ENCODE measurements around the gene SORBS1. TPM values are rescaled to one million over a fixed set of nuclear protein-coding genes. Genes with fewer than 3 reads are reported as not detected.

Gene SORBS1
- total and polyA plus RNA-seq, 2 donors (not counting 1 experiment from before 2014, with no cell fraction given), result 0.21 to 1.5 TPM

DNA sequence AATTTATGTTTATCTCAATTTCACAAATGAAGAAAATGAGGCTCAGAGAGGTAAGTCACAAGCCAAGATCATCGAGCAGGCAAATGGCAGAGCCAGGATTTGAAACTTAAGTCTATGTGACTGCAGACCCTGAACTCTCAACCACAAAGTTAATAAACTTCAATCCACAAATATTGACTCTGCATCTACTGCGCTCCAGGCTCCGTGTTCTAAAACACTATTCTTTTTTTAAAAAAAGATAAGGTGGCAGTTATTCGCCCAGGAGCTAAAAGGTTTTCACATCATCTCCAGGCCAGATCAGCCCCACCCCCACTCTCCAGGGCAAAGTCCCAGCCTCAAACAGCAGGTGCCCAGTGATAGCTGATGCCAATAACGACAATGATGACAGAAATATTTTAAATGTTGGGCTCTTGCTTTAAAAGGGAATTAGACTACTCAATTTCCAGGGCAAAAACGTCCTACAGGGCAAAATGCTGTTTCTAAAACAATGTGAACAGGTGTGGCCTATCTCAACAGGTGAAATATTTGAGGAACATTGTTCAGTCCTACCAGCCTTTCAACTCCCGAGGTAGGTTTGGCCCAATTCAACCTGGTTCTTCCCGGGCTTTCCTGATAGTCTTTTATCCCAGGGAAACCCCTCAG lies 85.2 kb downstream of the SORBS1 start:
- no peak overlapping the region for H3K4me3 ChIP-seq (ENCODE audit: control extremely low read depth in 1 of 5, extremely low read depth in 1 of 5, insufficient read depth in 1 of 5, low read depth in 2 of 5, low read length in 4 of 5)
- no peak overlapping the region for H3K4me2 ChIP-seq (replicated peaks; ENCODE audit: low read depth, low read length, poor library complexity, severe bottlenecking)
- no peak overlapping the region for H3K4me3 Mint-ChIP-seq
- ChIA-PET CTCF (interaction anchor here (0.6 kb wide), 1 partner anchor 10 kb away, joined by 4 read pairs; no protein-coding TSS in a partner anchor), POLR2A (no interaction called here)
- H3K27me3 Mint-ChIP-seq, result peaks cover 3% of the 10 kb centered on the region
- no peaks in the 10 kb centered on the region for H3K79me2 ChIP-seq (ENCODE audit: control insufficient read depth, insufficient read depth, low read length)
- ATAC-seq (ENCODE audit: low read depth) (no peak), DNase-seq (no peak)
- no peak overlapping the region for H3K27ac Mint-ChIP-seq
- no peaks in the 10 kb centered on the region for H4K20me1 ChIP-seq (ENCODE audit: control insufficient read depth, insufficient read depth, low read length, poor library complexity, severe bottlenecking)
- H3K9me3 Mint-ChIP-seq (ENCODE audit: insufficient read depth), result no peaks in the 10 kb centered on the region
- no peaks in the 10 kb centered on the region for H3K9me3 ChIP-seq (ENCODE audit: control extremely low read depth in 1 of 3, control insufficient read depth in 2 of 3, insufficient read depth in 1 of 3, low read length in 2 of 3)
- H3K4me1 Mint-ChIP-seq, result no peaks in the 10 kb centered on the region
- WGBS (ENCODE audit: insufficient coverage), result 87% methylated on average over 4 of the region's 8 CpGs
- intact Hi-C loops (cut with micrococcal nuclease), result no loop called here
- no peak overlapping the region for H2AFZ ChIP-seq (ENCODE audit: insufficient read depth, low read depth, low read length, poor library complexity, severe bottlenecking)
- no peaks in the 10 kb centered on the region for H3K36me3 ChIP-seq (replicated peaks in 1 of 2; ENCODE audit: control extremely low read depth in 1 of 2, control insufficient read depth in 1 of 2, extremely low read depth in 1 of 2, insufficient read depth in 2 of 2, low read length in 1 of 2)
- TF ChIP-seq EZH2 (IDR thresholded peaks at IDR 0.05; ENCODE audit: borderline replicate concordance, insufficient read depth, low read depth, low read length, poor library complexity, severe bottlenecking), result no peak
- TF ChIP-seq, protein P1, sequence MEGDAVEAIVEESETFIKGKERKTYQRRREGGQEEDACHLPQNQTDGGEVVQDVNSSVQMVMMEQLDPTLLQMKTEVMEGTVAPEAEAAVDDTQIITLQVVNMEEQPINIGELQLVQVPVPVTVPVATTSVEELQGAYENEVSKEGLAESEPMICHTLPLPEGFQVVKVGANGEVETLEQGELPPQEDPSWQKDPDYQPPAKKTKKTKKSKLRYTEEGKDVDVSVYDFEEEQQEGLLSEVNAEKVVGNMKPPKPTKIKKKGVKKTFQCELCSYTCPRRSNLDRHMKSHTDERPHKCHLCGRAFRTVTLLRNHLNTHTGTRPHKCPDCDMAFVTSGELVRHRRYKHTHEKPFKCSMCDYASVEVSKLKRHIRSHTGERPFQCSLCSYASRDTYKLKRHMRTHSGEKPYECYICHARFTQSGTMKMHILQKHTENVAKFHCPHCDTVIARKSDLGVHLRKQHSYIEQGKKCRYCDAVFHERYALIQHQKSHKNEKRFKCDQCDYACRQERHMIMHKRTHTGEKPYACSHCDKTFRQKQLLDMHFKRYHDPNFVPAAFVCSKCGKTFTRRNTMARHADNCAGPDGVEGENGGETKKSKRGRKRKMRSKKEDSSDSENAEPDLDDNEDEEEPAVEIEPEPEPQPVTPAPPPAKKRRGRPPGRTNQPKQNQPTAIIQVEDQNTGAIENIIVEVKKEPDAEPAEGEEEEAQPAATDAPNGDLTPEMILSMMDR (IDR thresholded peaks at IDR 0.05), result no peak
- no peaks in the 10 kb centered on the region for H3K4me1 ChIP-seq (ENCODE audit: control insufficient read depth in 2 of 2, insufficient read depth in 2 of 2, low read length in 2 of 2)
- peaks cover 0 to 6% (median 1%) of the 10 kb centered on the region in 4 experiments for H3K27me3 ChIP-seq (replicated peaks in 1 of 4; ENCODE audit: control extremely low read depth in 1 of 4, control insufficient read depth in 3 of 4, insufficient read depth in 4 of 4, low read length in 3 of 4)
- H3K27ac ChIP-seq (ENCODE audit: low read length in 2 of 2), result no peak overlapping the region
- H3K9ac ChIP-seq (ENCODE audit: low read length), result no peak overlapping the region

GRCh38 chr10:95475003-95475383 lies 86.2 kb downstream of the SORBS1 start:
- H3K4me3 Mint-ChIP-seq, result no peak overlapping the region
- Histone ChIP-seq H3K36me3 (replicated peaks in 1 of 2; ENCODE audit: control extremely low read depth in 1 of 2, control insufficient read depth in 1 of 2, extremely low read depth in 1 of 2, insufficient read depth in 2 of 2, low read length in 1 of 2) (no peaks in the 10 kb centered on the region), H3K4me2 (replicated peaks; ENCODE audit: low read depth, low read length, poor library complexity, severe bottlenecking) (no peak overlapping the region), H2AFZ (ENCODE audit: insufficient read depth, low read depth, low read length, poor library complexity, severe bottlenecking) (no peak overlapping the region), H3K4me1 (ENCODE audit: control insufficient read depth in 2 of 2, insufficient read depth in 2 of 2, low read length in 2 of 2) (no peaks in the 10 kb centered on the region), H3K9me3 (ENCODE audit: control extremely low read depth in 1 of 3, control insufficient read depth in 2 of 3, insufficient read depth in 1 of 3, low read length in 2 of 3) (no peaks in the 10 kb centered on the region), H3K9ac (ENCODE audit: low read length) (no peak overlapping the region), H3K4me3 (ENCODE audit: control extremely low read depth in 1 of 5, extremely low read depth in 1 of 5, insufficient read depth in 1 of 5, low read depth in 2 of 5, low read length in 4 of 5) (no peak overlapping the region), H3K27me3 (replicated peaks in 1 of 4; ENCODE audit: control extremely low read depth in 1 of 4, control insufficient read depth in 3 of 4, insufficient read depth in 4 of 4, low read length in 3 of 4) (peaks cover 0 to 3% (median 0%) of the 10 kb centered on the region in 4 experiments), H4K20me1 (ENCODE audit: control insufficient read depth, insufficient read depth, low read length, poor library complexity, severe bottlenecking) (no peaks in the 10 kb centered on the region), H3K79me2 (ENCODE audit: control insufficient read depth, insufficient read depth, low read length) (no peaks in the 10 kb centered on the region), H3K27ac (ENCODE audit: low read length in 2 of 2) (no peak overlapping the region)
- TF ChIP-seq, protein P1 (IDR thresholded peaks at IDR 0.05), result no peak
- TF ChIP-seq EZH2 (IDR thresholded peaks at IDR 0.05; ENCODE audit: borderline replicate concordance, insufficient read depth, low read depth, low read length, poor library complexity, severe bottlenecking), result no peak
- no peaks in the 10 kb centered on the region for H3K4me1 Mint-ChIP-seq
- no CpG with 5 or more reads among the region's 1 CpG for WGBS (ENCODE audit: insufficient coverage)
- no peak overlapping the region for H3K27ac Mint-ChIP-seq
- intact Hi-C loops (cut with micrococcal nuclease), result no loop called here
- no peaks in the 10 kb centered on the region for H3K9me3 Mint-ChIP-seq (ENCODE audit: insufficient read depth)
- ATAC-seq (ENCODE audit: low read depth) (no peak), DNase-seq (no peak)
- POLR2A ChIA-PET, result no interaction called here
- peaks cover 5% of the 10 kb centered on the region for H3K27me3 Mint-ChIP-seq
- CTCF ChIA-PET, result interaction anchor here (1.2 kb wide), 1 partner anchor 44 kb away, joined by 3 read pairs; no protein-coding TSS in a partner anchor
